Measurements from ENCODE around the gene SMCO4. TPM values are rescaled to one million over a fixed set of nuclear protein-coding genes. Genes with fewer than 3 reads are reported as not detected.

SMCO4 gene
- total RNA-seq, 1 donor: 15.6 TPM

DNA sequence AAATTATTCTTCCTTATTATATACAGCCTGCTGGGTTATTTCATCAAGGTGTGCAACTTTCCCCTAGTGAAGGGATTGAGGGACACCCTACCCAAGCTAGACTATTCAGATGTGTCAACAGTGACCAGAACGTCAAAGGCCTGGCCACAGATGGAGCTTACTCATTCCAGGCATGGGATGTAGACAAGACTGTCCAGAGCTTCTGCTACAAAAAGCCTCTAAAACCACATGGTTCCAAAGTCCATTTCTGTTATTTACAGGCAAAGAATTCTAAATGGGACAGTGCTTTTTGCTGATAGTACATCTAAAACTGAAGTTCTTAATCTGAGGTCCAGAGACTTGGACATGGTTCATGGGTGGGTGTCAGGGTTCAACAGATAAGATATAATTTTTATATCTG lies 9.7 kb upstream of the SMCO4 start:
- H2AFZ ChIP-seq (ENCODE audit: low read length): no peak overlapping the region
- H3K4me1 ChIP-seq (ENCODE audit: insufficient read depth, low read length): no peaks in the 10 kb centered on the region
- H4K20me1 ChIP-seq (ENCODE audit: insufficient read depth, low read length): no peaks in the 10 kb centered on the region
- H3K36me3 ChIP-seq (ENCODE audit: insufficient read depth, low read length): no peaks in the 10 kb centered on the region
- no peak overlapping the region for H3K4me3 ChIP-seq (ENCODE audit: insufficient read depth, low read length)
- no peak for DNase-seq (ENCODE audit: insufficient read length, low spot score, missing footprints)
- no peaks in the 10 kb centered on the region for H3K79me2 ChIP-seq (ENCODE audit: insufficient read depth, low read length)
- peaks cover 25% of the 10 kb centered on the region for H3K27me3 ChIP-seq (ENCODE audit: insufficient read depth, low read length)
- no peak overlapping the region for H3K4me2 ChIP-seq (ENCODE audit: insufficient read depth, low read length)
- H3K9me3 ChIP-seq (ENCODE audit: low read depth, low read length): no peaks in the 10 kb centered on the region
- TF ChIP-seq, protein P1, sequence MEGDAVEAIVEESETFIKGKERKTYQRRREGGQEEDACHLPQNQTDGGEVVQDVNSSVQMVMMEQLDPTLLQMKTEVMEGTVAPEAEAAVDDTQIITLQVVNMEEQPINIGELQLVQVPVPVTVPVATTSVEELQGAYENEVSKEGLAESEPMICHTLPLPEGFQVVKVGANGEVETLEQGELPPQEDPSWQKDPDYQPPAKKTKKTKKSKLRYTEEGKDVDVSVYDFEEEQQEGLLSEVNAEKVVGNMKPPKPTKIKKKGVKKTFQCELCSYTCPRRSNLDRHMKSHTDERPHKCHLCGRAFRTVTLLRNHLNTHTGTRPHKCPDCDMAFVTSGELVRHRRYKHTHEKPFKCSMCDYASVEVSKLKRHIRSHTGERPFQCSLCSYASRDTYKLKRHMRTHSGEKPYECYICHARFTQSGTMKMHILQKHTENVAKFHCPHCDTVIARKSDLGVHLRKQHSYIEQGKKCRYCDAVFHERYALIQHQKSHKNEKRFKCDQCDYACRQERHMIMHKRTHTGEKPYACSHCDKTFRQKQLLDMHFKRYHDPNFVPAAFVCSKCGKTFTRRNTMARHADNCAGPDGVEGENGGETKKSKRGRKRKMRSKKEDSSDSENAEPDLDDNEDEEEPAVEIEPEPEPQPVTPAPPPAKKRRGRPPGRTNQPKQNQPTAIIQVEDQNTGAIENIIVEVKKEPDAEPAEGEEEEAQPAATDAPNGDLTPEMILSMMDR (IDR thresholded peaks at IDR 0.05; ENCODE audit: extremely low read depth, low read depth, low read length): no peak
- H3K27ac ChIP-seq (ENCODE audit: low read depth, low read length): no peak overlapping the region

DNA sequence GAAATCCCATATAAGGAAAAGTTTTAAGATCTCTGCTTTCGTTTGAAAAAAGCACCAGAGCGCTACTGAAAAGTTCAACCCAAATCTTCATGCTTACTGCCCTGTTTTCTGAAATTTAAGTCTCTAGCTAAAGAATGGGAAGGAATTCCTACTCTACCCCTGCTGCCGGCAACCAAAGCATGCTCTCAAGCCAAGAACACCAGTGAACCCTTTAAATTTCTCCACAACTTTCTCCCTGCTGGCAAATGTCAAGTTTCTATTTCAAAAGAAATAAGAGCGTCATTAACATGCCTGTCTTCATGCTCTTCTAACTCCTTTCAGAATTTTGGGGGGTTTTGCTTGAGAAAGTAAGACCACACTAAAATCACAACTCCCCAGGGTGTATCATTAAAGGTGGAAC lies 6.8 kb upstream of the SMCO4 start:
- Histone ChIP-seq H3K4me2 (ENCODE audit: insufficient read depth, low read length) (no peak overlapping the region), H2AFZ (ENCODE audit: low read length) (no peak overlapping the region), H3K4me3 (ENCODE audit: insufficient read depth, low read length) (no peak overlapping the region), H3K9me3 (ENCODE audit: low read depth, low read length) (no peaks in the 10 kb centered on the region), H3K36me3 (ENCODE audit: insufficient read depth, low read length) (no peaks in the 10 kb centered on the region), H3K27ac (ENCODE audit: low read depth, low read length) (no peak overlapping the region), H3K4me1 (ENCODE audit: insufficient read depth, low read length) (no peaks in the 10 kb centered on the region), H3K27me3 (ENCODE audit: insufficient read depth, low read length) (peaks cover 20% of the 10 kb centered on the region), H3K79me2 (ENCODE audit: insufficient read depth, low read length) (no peaks in the 10 kb centered on the region), H4K20me1 (ENCODE audit: insufficient read depth, low read length) (no peaks in the 10 kb centered on the region)
- TF ChIP-seq, protein P1 (IDR thresholded peaks at IDR 0.05; ENCODE audit: extremely low read depth, low read depth, low read length): no peak
- DNase-seq (ENCODE audit: insufficient read length, low spot score, missing footprints): no peak

DNA sequence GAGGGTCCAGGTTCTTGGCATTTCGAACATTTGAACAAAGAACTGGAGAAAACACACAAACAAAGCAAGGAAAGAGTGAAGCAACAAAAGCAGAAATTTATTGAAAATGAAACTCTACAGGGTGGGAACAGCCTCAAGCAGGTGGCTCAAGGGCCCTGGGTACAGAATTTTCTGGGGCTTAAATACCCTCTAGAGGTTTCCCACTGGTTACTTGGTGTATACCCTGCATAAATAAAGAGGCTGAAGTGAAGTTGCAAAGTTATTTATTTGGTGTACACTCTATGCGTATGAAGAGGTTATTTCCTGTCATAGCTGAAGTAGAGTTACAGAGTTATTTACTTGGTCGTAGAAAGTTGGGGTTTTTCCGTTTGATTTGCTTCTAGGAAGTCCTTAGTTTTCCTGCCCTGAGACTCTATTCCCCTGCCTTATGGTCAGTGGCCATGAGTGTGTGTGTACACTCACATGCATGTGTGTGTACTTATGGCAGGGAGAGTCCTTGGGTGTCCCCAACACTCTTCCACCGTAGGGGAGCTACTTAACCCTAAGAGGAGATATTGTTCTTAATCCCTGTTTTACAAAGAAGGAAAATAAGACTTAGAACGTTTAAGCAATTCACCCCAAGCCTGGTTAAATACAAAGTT lies 5.6 kb upstream of the SMCO4 start:
- H2AFZ ChIP-seq (ENCODE audit: low read length): no peak overlapping the region
- peaks cover 19% of the 10 kb centered on the region for H3K27me3 ChIP-seq (ENCODE audit: insufficient read depth, low read length)
- no peak overlapping the region for H3K27ac ChIP-seq (ENCODE audit: low read depth, low read length)
- no peaks in the 10 kb centered on the region for H3K36me3 ChIP-seq (ENCODE audit: insufficient read depth, low read length)
- peaks cover under 1% of the 10 kb centered on the region for H3K4me1 ChIP-seq (ENCODE audit: insufficient read depth, low read length)
- no peak overlapping the region for H3K4me3 ChIP-seq (ENCODE audit: insufficient read depth, low read length)
- no peaks in the 10 kb centered on the region for H3K9me3 ChIP-seq (ENCODE audit: low read depth, low read length)
- H4K20me1 ChIP-seq (ENCODE audit: insufficient read depth, low read length): no peaks in the 10 kb centered on the region
- TF ChIP-seq, protein P1 (IDR thresholded peaks at IDR 0.05; ENCODE audit: extremely low read depth, low read depth, low read length): no peak
- no peaks in the 10 kb centered on the region for H3K79me2 ChIP-seq (ENCODE audit: insufficient read depth, low read length)
- no peak for DNase-seq (ENCODE audit: insufficient read length, low spot score, missing footprints)
- no peak overlapping the region for H3K4me2 ChIP-seq (ENCODE audit: insufficient read depth, low read length)

DNA sequence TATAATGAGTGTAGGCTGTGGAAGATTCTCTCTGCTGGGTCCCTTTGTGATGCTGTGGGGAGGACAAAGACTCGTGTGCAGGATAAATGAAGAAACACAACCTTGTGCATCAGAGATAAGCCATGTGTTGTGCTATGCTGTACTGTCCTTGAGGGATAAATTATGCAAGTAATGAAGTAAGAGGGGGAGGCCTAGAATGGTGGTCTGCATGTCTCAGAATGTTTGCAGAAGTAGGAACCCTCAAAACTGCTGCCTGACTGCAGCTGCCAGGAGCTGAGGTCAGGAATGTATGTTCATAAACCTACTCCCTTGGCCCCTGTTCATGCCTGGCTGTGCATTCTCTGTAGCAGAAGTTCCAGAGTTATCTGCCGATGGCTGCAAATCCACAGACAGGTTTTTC lies 4.6 kb upstream of the SMCO4 start:
- Histone ChIP-seq H3K9me3 (ENCODE audit: low read depth, low read length) (no peaks in the 10 kb centered on the region), H4K20me1 (ENCODE audit: insufficient read depth, low read length) (no peaks in the 10 kb centered on the region), H3K4me2 (ENCODE audit: insufficient read depth, low read length) (no peak overlapping the region), H2AFZ (ENCODE audit: low read length) (no peak overlapping the region), H3K36me3 (ENCODE audit: insufficient read depth, low read length) (no peaks in the 10 kb centered on the region), H3K4me1 (ENCODE audit: insufficient read depth, low read length) (peaks cover 5% of the 10 kb centered on the region), H3K27ac (ENCODE audit: low read depth, low read length) (no peak overlapping the region), H3K27me3 (ENCODE audit: insufficient read depth, low read length) (peaks cover 19% of the 10 kb centered on the region), H3K79me2 (ENCODE audit: insufficient read depth, low read length) (no peaks in the 10 kb centered on the region), H3K4me3 (ENCODE audit: insufficient read depth, low read length) (no peak overlapping the region)
- TF ChIP-seq, protein P1 (IDR thresholded peaks at IDR 0.05; ENCODE audit: extremely low read depth, low read depth, low read length): no peak
- DNase-seq (ENCODE audit: insufficient read length, low spot score, missing footprints): no peak
